ENCODE data around the gene SLC31A1.
A peak's percentile ranks its signal among the peaks of the same experiment; 100 is the strongest.
"Not testable (repeated sequence)": the region's sequence is repeated elsewhere in the genome, so short reads cannot be mapped to it uniquely, and the experiment has no call there.

Gene SLC31A1

DNA sequence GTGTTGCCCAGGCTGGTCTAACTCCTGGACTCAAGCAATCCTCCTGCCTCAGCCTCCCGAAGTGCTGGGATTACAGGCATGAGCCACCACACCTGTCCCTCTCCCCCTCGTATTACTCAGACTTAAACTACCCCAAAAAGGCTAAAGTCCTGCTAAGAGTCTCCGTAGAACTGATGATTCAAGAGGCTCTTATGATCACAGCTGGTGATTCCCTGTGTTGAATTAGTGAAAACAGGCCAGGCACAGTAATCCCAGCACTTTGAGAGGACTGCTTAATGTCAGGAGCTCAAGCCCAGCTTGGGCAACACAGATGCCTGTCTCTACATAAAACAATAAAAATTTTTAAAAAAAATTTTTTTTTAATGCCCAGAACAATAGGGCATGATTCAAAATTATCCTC lies 44.8 kb downstream of the SLC31A1 start:
- DNase-seq (ENCODE audit: low read depth): no peak

DNA sequence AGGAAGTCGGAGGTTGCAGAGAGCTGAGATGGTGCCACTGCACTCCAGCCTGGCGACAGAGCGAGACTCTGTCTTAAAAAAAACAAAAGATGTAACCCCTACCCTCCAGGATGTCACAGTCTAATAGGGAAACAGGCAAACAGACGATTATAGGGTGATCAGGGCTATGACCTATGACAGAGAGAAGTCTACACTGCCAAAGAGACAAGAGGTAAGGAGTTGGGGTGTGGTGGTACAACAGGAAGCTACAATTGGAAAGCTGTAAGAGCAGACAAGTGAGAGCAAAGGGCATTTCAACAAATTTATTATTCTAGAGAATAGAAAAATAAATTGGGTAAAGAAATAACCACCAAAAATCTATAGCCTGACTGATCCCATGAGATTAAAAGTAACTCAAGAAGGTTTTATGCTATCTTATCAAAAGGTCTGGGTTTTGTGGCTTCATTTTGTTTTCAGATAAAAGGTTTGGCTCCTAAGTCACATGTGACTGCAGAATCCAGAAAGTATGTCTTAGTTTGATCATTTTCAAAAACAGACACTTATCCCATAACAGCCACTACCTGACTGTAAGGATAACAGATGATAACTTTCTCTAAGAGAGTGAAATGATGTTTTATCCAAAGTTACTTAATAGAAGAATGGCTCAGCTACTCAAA lies 46.7 kb downstream of the SLC31A1 start:
- no peak for DNase-seq (ENCODE audit: low read depth)

DNA sequence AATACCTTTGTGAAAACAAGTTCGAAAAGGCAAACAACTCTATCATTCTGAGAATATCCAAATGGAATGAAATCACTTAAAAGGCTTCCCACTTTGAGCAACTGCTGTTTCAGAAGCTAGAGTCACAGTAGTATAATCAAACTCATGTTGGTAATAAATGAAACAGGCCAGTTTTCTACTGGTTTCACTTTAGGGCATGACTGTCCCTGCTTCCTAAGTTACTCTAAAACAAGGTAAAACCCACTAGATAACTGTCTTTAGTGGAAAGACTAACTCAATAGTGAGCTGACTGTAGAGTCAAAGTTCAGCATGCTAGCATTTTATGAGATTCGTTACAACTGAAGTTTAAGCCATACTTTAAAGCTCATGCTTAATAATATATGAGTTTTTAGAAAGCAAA lies 48.0 kb downstream of the SLC31A1 start:
- DNase-seq (ENCODE audit: low read depth): no peak

DNA sequence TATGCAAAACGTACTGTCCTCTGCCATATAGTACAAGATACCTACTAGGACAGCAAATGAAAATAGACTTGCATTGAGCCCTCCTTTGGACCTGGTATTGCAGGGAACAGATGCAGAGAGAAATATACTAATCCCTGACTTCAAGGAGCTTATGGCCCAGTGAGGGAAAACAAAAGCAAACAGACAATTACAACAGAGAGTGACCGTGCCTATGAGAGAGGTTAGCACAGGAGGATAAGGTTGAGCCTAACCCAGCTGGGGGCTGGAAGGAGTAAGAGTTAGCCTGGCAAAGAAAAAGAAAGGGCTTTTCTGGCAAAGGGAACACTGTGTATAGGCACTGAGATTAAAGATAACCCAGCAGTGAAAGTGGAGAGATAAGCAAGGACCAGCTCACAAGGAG lies 48.5 kb downstream of the SLC31A1 start:
- no peak for DNase-seq (ENCODE audit: low read depth)

DNA sequence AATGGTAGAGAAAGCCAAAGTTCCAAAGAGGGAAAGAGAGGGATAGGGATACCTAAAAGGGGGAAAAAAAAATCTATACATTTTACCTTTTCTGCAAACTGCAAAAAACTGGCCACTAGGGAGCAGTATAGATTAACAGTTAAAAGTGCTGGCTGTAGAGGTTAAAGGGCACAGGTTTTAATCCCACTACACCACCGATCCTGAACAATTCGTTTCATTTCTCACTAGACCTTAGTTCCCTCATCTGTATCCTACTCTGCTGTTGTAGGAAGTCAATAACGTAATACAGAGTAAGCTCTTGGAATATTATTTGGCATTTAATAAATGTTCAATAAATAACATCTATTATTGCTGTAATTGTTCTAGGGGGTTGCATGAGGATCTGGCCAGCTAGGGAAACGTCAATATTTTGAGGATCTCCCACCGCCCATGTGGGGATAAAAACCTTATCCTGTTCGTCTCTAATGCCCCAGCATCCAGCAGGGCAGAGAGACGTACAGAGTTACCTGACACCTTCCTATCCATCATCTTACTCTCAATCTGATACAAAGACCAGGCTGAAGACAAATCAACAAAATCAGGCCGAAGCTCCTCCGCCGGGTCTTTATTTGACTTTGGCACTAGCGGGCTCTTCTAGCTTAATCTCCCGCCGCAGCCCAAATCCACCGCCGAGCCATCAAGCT lies 53.3 kb downstream of the SLC31A1 start:
- DNase-seq (ENCODE audit: low read depth): peak; percentile 17

DNA sequence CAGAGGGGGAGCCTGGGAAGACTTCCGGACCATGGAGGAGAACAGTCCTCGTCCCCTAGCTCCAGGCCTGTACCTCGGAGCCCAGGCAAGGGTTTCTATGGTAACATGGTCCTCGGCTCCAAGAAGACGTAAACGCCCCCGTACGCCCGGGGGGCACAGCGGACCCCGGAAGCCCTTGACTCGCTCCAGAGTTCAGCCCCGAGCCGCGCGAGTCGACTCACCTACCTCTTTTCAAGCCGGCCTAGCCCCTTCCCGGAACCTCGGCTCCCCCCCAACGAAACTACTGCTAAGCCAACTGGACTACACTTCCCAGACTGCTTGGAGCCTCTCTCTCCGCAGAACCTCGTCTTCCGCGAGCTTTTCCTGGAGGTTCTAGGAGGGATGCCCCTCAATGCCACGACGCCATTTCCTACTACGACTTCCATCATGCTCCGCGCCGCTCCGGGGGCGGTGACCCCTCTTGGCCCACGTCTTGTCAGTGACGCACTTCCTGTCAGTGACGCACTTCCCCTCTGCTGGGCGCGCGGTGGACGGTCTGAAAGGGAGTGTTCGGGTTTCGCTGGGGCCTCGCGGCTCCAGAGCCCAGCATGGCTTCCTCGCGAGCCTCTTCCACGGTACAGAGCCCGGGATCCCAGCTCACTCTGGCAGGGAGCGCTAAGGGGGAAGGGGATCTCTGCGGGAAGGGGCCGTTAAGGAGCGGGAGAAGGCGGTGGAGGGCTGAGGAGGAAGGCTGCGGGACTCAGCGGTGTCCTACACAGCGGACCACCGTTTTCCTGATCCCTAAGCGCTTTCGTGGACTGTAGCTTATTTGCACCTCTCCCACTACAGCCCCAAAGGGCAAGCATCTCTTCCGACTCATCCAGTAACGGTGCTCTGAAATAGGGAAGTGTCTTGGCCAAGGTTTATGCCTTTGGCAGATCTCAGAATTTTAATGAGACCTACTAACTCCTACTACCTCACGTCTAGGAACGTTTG lies 54.1 kb downstream of the SLC31A1 start, which contains the start of the genes CDC26 and PRPF4:
Gene CDC26 (minus strand): TSS at position 416 of the 975 bp plus-strand sequence. CDS start 3,065 bp downstream, outside the sequence.
Gene PRPF4 (plus strand): TSS at position 502 of the 975 bp plus-strand sequence. CDS start 86 bp downstream, at position 588.
- peak; percentile 91 for DNase-seq (ENCODE audit: low read depth)

DNA sequence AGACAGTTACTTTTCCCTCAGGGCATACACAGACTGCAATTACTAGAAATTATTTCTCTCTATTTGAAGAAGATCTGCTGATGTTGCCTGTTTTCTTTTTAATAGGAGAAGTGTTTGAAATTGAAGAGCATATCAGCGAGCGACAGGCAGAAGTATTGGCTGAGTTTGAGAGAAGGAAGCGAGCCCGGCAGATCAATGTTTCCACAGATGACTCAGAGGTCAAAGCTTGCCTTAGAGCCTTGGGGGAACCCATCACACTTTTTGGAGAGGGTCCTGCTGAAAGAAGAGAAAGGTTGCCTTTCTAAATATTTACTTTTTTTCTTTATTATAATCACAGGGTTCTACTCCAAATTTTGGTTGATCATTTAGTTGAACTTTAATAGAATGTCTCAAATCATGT lies 57.5 kb downstream of the SLC31A1 start:
- no peak for DNase-seq (ENCODE audit: low read depth)

DNA sequence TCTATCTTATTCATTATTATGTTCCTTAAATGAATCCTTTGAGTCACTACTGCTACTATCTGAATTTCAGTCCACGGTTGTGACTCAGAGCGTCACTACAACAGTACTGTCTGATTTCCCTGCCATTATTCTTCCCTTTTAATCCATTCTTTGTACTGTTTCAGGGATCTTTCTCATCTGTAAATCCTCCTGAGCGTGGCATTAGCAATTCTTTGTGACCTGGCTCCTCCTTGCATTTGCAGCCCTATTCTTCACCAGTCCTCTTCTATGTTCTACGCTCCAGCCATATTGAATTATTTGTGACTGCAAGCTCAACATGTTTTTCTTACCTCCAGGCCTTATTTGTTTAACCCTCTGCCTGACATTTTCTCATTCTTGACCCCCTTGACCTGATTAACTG lies 60.0 kb downstream of the SLC31A1 start:
- DNase-seq (ENCODE audit: low read depth): no peak

DNA sequence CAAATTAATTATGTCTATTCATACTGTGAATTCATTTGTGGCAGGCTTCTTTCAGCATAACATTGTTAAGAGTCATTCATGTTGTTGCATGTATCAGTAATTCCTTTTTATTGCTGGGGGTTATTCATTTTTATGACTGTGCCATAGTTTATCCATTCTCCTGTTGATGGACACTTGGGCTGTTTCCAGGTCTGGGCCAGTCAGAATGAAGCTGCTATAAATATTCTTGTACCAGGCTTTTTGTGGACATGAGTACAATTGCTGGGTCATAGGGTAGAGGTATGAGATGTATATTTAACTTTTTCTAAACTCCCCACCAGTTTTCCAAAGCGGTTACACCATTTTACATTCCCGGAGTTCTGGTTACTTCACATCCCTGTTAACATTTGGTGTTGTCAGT lies 67.7 kb downstream of the SLC31A1 start:
- DNase-seq (ENCODE audit: low read depth): no peak

DNA sequence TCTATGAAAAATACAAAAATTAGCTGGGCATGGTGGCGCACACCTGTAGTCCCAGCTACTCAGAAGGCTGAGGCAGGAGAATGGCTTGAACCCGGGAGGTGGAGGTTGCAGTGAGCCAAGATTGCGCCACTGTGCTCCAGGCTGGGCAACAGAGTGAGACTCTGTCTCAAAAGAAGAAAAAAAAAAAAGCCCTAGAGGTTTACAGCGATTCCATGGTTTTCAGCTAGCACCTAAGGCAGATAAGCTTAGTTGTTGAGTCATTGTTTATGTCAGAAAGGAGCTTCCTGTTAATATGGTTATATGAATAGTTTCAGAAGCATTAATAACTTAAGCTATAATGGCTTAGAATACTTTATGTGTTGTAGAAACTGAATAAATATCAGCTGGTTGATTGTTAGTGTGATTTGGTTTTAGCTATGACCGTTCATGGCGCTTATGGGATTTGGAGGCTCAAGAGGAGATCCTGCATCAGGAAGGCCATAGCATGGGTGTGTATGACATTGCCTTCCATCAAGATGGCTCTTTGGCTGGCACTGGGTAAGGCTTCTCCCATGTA lies 68.8 kb downstream of the SLC31A1 start:
- no peak for DNase-seq (ENCODE audit: low read depth)

DNA sequence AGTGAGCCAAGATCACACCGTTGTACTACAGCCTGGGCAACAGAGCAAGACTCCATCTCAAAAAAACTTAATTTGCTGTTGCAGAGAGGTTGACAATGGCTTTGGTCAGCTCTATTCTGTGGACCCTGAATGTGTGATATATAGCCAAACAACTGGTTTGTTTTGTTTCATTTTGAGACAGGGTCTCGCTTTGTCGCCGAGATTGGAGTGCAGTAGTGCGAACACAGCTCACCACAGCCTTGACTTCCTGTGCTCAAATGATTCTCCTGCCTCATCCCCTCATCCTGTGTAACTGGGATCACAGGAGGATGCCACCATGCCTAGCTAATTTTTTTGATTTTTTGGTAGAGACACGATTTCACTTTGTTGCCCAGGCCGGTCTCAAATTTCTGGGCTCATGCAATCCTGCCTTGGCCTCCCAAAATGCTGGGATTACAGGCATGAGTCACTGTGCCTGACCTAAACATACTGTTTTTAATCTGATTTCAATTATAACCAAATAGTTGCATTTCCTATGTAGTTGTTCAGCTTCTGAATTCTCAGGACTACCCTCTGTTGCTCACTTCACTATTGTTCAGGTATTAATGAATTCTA lies 72.0 kb downstream of the SLC31A1 start:
- no peak for DNase-seq (ENCODE audit: low read depth)

DNA sequence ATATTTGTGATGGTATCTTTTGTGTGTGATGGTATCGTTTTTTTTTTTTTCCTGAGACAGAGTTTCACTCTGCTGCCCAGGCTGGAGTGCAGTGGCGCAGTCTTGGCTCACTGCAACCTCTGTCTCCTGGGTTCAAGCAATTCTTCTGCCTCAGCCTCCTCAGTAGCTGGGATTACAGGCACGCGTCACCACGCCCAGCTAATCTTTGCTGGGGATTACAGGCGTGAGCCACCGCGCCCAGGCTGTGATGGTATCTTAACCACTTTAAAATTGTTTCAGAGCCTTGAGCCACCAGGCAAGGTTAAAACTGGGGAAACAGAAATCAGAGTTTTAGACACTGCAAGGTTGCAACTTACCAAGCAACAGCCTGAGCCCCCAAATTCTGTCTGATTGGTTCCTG lies 74.9 kb downstream of the SLC31A1 start:
- not testable (repeated sequence) for DNase-seq (ENCODE audit: low read depth)

DNA sequence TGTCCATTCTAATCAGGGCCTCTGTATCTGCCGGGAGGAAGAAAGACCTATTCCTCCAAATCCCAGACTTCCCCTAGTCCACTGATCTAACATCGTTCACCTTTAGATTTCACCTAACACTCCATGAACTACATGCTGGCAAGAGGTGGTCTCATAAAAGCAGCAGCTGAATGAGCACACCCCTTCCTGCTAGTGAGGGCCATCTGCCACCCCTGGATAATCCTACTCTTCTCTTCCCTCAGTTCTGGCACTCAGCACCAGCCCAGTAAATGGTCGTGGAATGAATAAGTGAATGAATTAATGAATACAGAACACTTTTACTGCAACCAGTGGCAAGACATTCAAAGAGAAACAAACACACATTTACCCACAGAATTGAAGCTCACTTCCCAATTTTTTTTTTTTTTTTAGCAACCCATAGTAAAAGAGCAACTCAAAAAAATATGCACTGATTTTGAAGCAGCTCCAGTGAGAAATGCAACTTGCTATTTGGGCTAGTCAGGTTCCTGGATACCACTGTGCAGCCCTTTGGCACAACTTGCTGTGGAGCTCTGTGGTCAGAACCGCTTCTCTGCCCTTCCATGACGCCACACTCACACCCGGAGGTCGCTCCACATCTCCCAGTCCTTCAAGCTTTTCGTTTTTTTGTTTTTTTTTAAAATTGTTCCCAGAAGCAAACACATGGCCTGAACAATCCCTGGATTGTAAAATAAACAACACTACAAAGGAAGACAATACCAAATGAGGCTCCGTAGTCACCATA lies 75.6 kb downstream of the SLC31A1 start:
- DNase-seq (ENCODE audit: low read depth): no peak

DNA sequence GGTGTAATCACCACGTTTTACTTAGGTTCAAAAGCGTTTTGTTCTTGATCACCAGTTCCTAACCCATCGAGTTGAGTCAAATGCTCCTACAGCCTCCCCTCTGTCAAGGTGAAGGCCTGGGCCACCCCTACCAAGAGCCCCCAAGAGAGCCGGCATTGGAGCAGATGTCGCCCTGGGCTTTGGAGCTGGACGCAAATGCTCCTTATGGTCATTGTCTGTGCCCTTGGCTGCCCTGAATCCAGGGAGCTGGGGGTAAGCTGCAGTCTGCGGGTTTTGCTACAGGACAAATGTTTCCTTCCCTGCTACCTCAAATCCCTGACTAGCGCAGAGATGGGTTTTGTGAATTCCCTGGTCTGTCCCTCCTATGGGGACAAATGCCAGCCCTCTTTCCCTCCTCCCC lies 77.0 kb downstream of the SLC31A1 start:
- no peak for DNase-seq (ENCODE audit: low read depth)

DNA sequence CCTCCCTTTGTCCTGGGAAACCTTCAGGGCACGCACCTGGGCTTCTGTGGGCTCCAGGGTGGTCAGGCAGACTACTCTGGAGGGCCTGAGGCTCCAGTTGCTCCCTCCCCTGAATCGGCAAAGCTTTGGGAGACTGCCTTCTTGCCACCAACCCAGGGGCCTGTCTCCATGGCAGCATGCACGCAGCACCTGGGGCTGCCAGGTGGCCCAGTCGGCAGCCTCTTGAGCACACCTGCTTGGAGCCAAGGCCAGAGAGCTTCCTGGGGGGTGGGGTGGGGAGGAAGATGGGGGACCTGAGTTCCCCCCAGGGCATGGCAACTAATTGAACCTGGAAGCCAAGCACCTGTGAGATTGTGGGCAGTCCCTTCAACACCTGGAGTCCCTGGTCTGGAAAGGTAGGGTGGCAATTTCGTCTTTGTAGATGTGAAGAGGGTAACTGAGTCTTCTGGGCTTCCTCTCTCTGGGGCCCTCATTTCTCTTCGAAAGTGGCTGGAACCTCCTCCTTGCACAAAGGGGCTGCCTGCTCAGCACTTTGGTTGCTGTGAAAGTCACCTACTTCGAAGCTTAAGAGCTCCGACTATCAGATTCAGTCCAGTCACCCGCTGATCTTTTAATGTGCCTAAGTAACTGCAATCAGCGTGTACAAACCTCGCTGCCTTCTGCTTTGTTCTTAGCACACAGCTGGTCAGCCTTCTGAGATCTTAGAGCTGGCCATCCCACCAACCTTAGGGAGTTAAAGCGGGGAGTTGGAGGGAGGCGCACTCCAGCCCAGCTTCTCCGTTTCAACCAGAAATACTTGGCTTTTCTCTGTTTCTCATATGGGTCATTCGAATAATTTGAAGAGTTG lies 77.8 kb downstream of the SLC31A1 start:
- no peak for DNase-seq (ENCODE audit: low read depth)

DNA sequence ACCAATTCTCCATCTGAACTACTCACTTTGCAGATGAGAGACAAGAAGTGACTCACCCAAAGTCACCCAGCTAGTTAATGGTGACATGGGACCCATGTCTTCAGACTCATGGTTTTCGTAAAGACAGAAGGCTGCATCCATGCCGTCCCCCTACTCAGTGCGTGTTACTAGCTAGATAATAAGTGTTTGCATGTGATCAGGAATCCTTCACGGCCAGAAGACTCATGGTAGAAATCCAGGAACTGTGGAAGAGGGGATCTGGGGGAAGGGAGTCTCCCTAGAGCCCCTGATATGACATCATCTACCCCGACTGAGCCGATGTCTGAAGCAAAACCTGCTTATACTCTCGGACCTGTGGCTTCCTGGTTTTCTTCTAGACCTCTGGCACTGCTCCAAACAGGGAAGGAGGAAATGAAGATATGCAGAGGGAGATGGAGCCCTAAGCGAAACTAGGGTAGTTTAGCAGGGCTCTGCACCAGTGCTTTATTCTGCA lies 78.5 kb downstream of the SLC31A1 start:
- DNase-seq (ENCODE audit: low read depth): no peak

DNA sequence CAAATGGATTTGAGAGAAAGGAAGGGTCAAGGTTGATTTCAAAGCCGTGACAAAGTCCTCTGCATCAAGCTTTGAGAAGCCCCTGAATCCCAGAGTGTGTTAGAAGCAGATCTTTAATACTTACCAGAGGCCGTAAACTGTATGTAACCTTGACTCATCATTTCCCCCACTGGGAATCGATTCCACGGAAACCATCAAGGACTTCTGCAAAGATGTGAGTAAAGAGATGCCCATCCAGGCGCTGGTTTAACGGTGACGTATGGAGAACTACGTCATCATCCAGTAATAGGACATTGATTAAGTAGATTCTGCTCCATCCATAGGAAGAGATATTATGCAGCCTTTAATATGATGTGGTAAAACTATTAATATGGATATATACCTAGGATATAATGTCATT lies 80.2 kb downstream of the SLC31A1 start:
- no peak for DNase-seq (ENCODE audit: low read depth)

DNA sequence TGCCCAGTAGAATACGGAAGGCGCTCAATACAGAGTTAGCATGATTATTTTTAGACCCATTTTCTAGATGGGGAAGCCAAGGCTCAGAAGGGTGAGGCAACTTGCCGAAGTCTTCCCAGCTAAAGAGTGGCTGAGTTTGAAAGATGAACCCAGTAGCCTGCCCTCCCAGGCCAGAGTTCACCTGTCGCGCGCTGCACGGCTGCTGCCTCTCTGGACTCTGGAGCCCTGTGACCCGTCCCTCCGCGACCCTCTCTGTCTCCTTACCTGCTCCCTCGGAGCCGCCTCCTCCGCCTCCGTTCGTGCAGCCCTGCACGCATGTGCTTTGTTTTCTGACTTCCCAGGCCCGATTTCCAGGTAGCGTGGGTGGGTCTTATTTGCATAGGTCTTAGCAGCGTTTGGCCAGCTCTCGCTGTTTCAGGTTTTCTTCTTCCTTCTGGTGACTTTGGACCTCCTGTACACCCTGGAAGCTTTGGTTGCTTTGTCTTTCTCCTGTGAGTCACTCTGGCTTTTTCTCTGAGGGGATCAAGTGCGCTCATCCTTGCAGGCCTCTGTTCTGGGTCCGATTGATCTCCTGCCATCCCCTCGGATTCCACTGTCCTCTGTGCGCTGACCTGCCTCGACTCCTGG lies 81.6 kb downstream of the SLC31A1 start, which contains the start of gene RNF183:
Gene RNF183 (minus strand): TSS at position 585 of the 627 bp plus-strand sequence. CDS start 5,192 bp downstream, outside the sequence.
- DNase-seq (ENCODE audit: low read depth): no peak

DNA sequence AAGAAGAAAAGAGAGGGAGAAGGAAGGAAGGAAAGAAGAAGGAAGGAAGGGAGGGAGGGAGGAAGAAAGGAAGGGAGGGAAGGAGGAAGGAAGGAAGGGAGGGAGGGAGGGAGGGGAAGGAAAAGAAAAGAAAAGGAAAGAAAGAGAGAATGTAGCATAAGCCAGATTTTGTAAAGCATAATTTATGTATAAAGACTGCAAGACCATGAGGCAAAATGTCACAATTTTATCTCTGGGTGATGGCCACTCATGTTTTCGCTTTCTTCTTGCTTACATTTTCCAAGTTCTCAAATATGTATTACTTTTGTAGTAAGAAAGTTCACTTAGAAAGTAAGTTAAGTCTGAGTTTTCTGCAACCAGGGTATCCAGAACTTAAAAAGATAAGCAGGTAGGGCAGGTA lies 85.2 kb downstream of the SLC31A1 start:
- DNase-seq (ENCODE audit: low read depth): no peak

All from HS-27A (cell line).